Colonic mucosa (tissue), 4 donors: Measurements from ENCODE around the gene NCOR1. TPM values are rescaled to one million over a fixed set of nuclear protein-coding genes. Genes with fewer than 3 reads are reported as not detected.
"Not testable (repeated sequence)": the region's sequence is repeated elsewhere in the genome, so short reads cannot be mapped to it uniquely, and the experiment has no call there.

Experiments used
- DNase-seq: peaks from one replicate; pipeline ENCODE4 v3.0.0-alpha.2; 2020
- H3K27ac ChIP-seq: fragments of 200-600 bp; one replicate; pipeline ENCODE4 v1.8.0; 2021
- H3K27me3 ChIP-seq: fragments of 200-600 bp; one replicate; pipeline ENCODE4 v1.8.0; 2021
- H3K36me3 ChIP-seq: fragments of 200-600 bp; one replicate; pipeline ENCODE4 v1.8.0; 2021
- H3K4me1 ChIP-seq: fragments of 200-600 bp; one replicate; pipeline ENCODE4 v1.8.0; 2021; ENCODE audit warnings: mild to moderate bottlenecking
- H3K4me3 ChIP-seq: fragments of 200-600 bp; one replicate; pipeline ENCODE4 v1.8.0; 2021
- H3K9ac ChIP-seq, 2 donors: one replicate each; pipeline ENCODE4 v1.7.0; 2013; ENCODE audit warnings: control low read depth in 2 of 2, low read depth in 2 of 2, low read length in 2 of 2
- H3K9me3 ChIP-seq: fragments of 200-600 bp; one replicate; pipeline ENCODE4 v1.8.0; 2021
- CTCF ChIP-seq: fragments of 200-600 bp; IDR thresholded peaks from one replicate; pipeline ENCODE4 v1.8.0; 2022; ENCODE audit warnings: antibody characterized with exemption, mild to moderate bottlenecking
- intact Hi-C: fragments of 100-400 bp; cut with DNase I; formaldehyde crosslinking; loops from one replicate; pipeline ENCODE4 v1.14.1; 2022
- total RNA-seq, 2 donors: library from RNA; stranded (reverse); fragmentation: NEBNext Ultra II Directional in 1 of 2; extraction: Animal tissue kit (Norgen Biotek cat#: 25700) in 1 of 2; gene quantifications; one replicate each; pipeline ENCODE4 v1.2.1, GENCODE V29; 2021
- donor health status: healthy.
- donor health status: DM: no; HTN: no; CAD: no.
- donor health status: DM: no; HTN: no; CAD: no.

The NCOR1 gene
- total RNA-seq, 2 donors from 2014 or later = 190 to 233 TPM

GRCh38 chr17:16122697-16123434 lies 92.5 kb downstream of the NCOR1 start:
- Histone ChIP-seq H3K27me3 (no peaks in the 10 kb centered on the region), H3K9me3 (no peaks in the 10 kb centered on the region), H3K36me3 (peaks cover 16% of the 10 kb centered on the region), H3K9ac (no peak overlapping the region), H3K27ac (no peak overlapping the region), H3K4me1 (no peaks in the 10 kb centered on the region), H3K4me3 (no peak overlapping the region)
- intact Hi-C loops = no loop called here
- no peak for TF ChIP-seq CTCF
- DNase-seq = no peak

DNA sequence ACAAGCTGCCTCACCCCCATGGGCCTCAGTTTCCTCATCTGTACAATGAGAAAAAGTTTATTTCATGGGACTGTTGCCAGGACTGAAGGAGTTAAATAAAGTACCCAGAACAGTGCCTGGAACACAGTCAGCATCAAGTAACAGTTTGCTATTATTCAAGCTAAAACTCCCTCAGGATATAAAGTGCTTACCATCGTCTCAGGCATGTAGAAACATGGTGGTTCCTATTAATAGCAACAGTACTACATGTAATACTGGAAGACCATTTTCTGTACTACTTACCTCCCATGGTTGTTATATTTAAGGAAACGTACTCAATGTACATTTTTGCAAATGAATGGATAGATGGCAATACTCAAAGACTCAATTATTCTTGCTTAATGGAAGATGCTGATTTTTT lies 93.4 kb downstream of the NCOR1 start:
- DNase-seq = no peak
- H3K27ac ChIP-seq = no peak overlapping the region
- no peak overlapping the region for H3K4me3 ChIP-seq
- TF ChIP-seq CTCF = no peak
- H3K27me3 ChIP-seq = no peaks in the 10 kb centered on the region
- intact Hi-C loops = no loop called here
- no peaks in the 10 kb centered on the region for H3K4me1 ChIP-seq
- peaks cover 22% of the 10 kb centered on the region for H3K36me3 ChIP-seq
- H3K9ac ChIP-seq = no peak overlapping the region
- no peaks in the 10 kb centered on the region for H3K9me3 ChIP-seq

DNA sequence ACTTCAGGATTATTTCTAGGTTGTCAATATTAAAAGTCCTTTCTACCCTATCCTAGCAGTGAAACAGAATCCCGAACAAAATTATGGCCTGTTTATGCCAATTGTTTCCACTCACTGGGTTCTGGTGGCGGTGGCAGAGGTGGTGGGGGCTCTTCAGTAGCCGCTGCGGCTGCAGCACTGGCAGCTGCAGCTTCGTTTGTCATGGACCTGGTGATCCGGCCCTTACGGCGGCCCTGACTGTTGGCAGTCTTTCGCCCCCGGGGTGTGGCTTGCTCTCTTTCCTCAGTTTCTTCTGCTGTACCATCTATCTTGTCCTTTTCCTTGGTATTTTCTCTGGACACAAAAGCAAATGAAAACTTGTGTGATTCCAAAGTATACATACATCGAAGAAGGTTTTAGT lies 94.4 kb downstream of the NCOR1 start:
- Histone ChIP-seq H3K4me3 (no peak overlapping the region), H3K4me1 (no peaks in the 10 kb centered on the region), H3K27me3 (no peaks in the 10 kb centered on the region), H3K9ac (no peak overlapping the region), H3K27ac (no peak overlapping the region), H3K36me3 (peaks cover 21% of the 10 kb centered on the region), H3K9me3 (no peaks in the 10 kb centered on the region)
- DNase-seq = no peak
- no peak for TF ChIP-seq CTCF
- intact Hi-C loops = no loop called here

DNA sequence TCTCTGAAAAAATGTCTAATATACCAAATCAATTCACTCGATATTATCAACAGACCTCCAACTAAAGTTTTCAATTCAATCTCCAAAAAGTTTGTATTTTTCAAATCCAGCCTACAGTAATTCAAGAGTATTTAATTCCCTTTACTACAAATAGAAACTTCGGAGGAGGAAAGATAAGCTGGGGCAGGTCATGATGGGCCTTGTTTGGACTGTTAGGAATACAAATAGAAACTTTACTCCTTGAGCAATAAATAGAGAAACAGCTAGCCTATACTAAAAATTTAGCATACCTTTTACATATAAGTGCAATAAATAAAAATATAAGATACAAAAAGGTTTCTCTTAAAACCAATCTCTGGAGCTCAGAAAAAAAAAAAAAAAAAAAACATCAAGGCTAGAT lies 98.2 kb downstream of the NCOR1 start:
- H3K4me3 ChIP-seq = no peak overlapping the region
- H3K27me3 ChIP-seq = no peaks in the 10 kb centered on the region
- no peak for DNase-seq
- no peaks in the 10 kb centered on the region for H3K9me3 ChIP-seq
- no peak for TF ChIP-seq CTCF
- H3K9ac ChIP-seq = no peak overlapping the region
- H3K36me3 ChIP-seq = peaks cover 12% of the 10 kb centered on the region
- intact Hi-C loops = no loop called here
- no peaks in the 10 kb centered on the region for H3K4me1 ChIP-seq
- no peak overlapping the region for H3K27ac ChIP-seq

GRCh38 chr17:16115077-16115698 lies 100.1 kb downstream of the NCOR1 start:
- H3K27me3 ChIP-seq, DNase-seq, H3K9ac ChIP-seq, H3K36me3 ChIP-seq, H3K9me3 ChIP-seq, H3K4me1 ChIP-seq, H3K27ac ChIP-seq, intact Hi-C loops, H3K4me3 ChIP-seq: not testable (repeated sequence)

GRCh38 chr17:16108871-16109270 lies 106.5 kb downstream of the NCOR1 start:
- no peak overlapping the region for H3K27ac ChIP-seq
- H3K9me3 ChIP-seq = no peaks in the 10 kb centered on the region
- no peak for TF ChIP-seq CTCF
- H3K27me3 ChIP-seq = no peaks in the 10 kb centered on the region
- H3K4me3 ChIP-seq = no peak overlapping the region
- no peaks in the 10 kb centered on the region for H3K4me1 ChIP-seq
- DNase-seq = no peak
- intact Hi-C loops = no loop called here
- peaks cover 3% of the 10 kb centered on the region for H3K36me3 ChIP-seq
- H3K9ac ChIP-seq = no peak overlapping the region
